Endothelial cell of umbilical vein (primary cell): ENCODE results near the gene NEK8. TPM values are rescaled to one million over a fixed set of nuclear protein-coding genes. Genes with fewer than 3 reads are reported as not detected.

Source experiments
- BruUV-seq: library from RNA; stranded (reverse); fragments of 400-500 nt; replicated peaks from 2 replicates; lab custom pipeline; 2021; lab: Mats Ljungman, UMichigan
- CTCF ChIA-PET: fragments of 300-600, 350-600 bp; sonication (Branson Sonifier 250); formaldehyde crosslinking; loops from one replicate; lab custom pipeline; 2021; ENCODE audit warnings: antibody characterized with exemption, inconsistent platforms; lab: Charles Lee
- POLR2A ChIA-PET: fragments of 300-600, 350-600 bp; sonication (Branson Sonifier 250); formaldehyde crosslinking; loops from one replicate; lab custom pipeline; 2021; ENCODE audit warnings: antibody characterized with exemption, inconsistent platforms; lab: Charles Lee
- DNase-seq: peaks from one replicate; pipeline ENCODE4 v3.0.0-alpha.2; 2011; ENCODE audit warnings: low read depth, low spot score
- FAIRE-seq: peaks from 2 replicates; lab custom pipeline; 2011; peaks lifted over from hg19 to GRCh38; lab: Jason Lieb, UNC
- H2AFZ ChIP-seq: 2 replicates; pipeline ENCODE4 v1.6.0; 2012; ENCODE audit warnings: low read depth, low read length, control low read depth, inconsistent platforms
- H3K27ac ChIP-seq: 2 replicates; pipeline ENCODE4 v1.5.1; 2011; ENCODE audit warnings: low read depth, mild to moderate bottlenecking, control low read depth, low read length, moderate library complexity; ENCODE audit not compliant: insufficient read depth
- H3K27me3 ChIP-seq, 2 experiments: 2 replicates each; pipeline versions ENCODE4 v1.6.0 to v1.6.1; 2011; ENCODE audit warnings: low read length in 2 of 2, mixed read lengths in 1 of 2; ENCODE audit not compliant: control insufficient read depth in 2 of 2, insufficient read depth in 2 of 2
- H3K36me3 ChIP-seq, 2 experiments: 2 replicates in 1 of 2; 3 replicates in 1 of 2; pipeline ENCODE4 v1.5.1; 2011; ENCODE audit warnings: low read length in 2 of 2, mild to moderate bottlenecking in 1 of 2, moderate library complexity in 1 of 2; ENCODE audit not compliant: control insufficient read depth in 2 of 2, insufficient read depth in 2 of 2; ENCODE audit errors: extremely low read depth in 1 of 2
- H3K4me1 ChIP-seq: 3 replicates; pipeline ENCODE4 v1.5.1; 2011; ENCODE audit warnings: mild to moderate bottlenecking, low read length; ENCODE audit not compliant: control insufficient read depth, insufficient read depth; ENCODE audit errors: extremely low read depth
- H3K4me2 ChIP-seq: 2 replicates; pipeline ENCODE4 v1.6.1; 2011; ENCODE audit warnings: low read length, control low read depth, mixed read lengths; ENCODE audit not compliant: insufficient read depth
- H3K4me3 ChIP-seq, 3 experiments: fragments of 200-600 bp in 1 of 3; sonication (generic), shearing (Covaris generic) in 1 of 3; replicated peaks in 1 of 3; 2 replicates each; pipeline ENCODE4 v1.5.1; 2011 to 2016; ENCODE audit warnings: control low read depth in 3 of 3, low read length in 3 of 3, mild to moderate bottlenecking in 2 of 3, inconsistent platforms in 1 of 3, low read depth in 1 of 3, moderate library complexity in 1 of 3; ENCODE audit not compliant: insufficient read depth in 1 of 3
- H3K79me2 ChIP-seq: 2 replicates; pipeline ENCODE4 v1.6.0; 2012; ENCODE audit warnings: low read length, inconsistent platforms; ENCODE audit not compliant: control insufficient read depth, insufficient read depth
- H3K9ac ChIP-seq: replicated peaks from 2 replicates; pipeline ENCODE3; 2011; ENCODE audit warnings: low read length, control low read depth; ENCODE audit not compliant: insufficient read depth; ENCODE audit errors: extremely low read depth
- H3K9me1 ChIP-seq: replicated peaks from 3 replicates; pipeline ENCODE4 v1.6.0; 2011; ENCODE audit warnings: mild to moderate bottlenecking, low read length; ENCODE audit not compliant: control insufficient read depth, insufficient read depth; ENCODE audit errors: extremely low read depth
- H3K9me3 ChIP-seq: replicated peaks from 2 replicates; pipeline ENCODE4 v1.5.1; 2012; ENCODE audit warnings: low read length, inconsistent platforms; ENCODE audit not compliant: control insufficient read depth, insufficient read depth
- H4K20me1 ChIP-seq: replicated peaks from 2 replicates; pipeline ENCODE3; 2011; ENCODE audit warnings: mild to moderate bottlenecking, low read length; ENCODE audit not compliant: control insufficient read depth, insufficient read depth; ENCODE audit errors: extremely low read depth
- CTCF ChIP-seq, 2 donors: IDR thresholded peaks; 1 replicate in 1 of 2; 2 replicates in 1 of 2; pipeline ENCODE4 v1.5.1; 2011; ENCODE audit warnings: low read length in 2 of 2, mild to moderate bottlenecking in 2 of 2, moderate library complexity in 2 of 2, control low read depth in 1 of 2, inconsistent platforms in 1 of 2, low read depth in 1 of 2; ENCODE audit not compliant: insufficient read depth in 1 of 2; ENCODE audit errors: extremely low read depth in 1 of 2
- EZH2 ChIP-seq: IDR thresholded peaks from 2 replicates; pipeline ENCODE4 v1.6.1; 2012; ENCODE audit warnings: borderline replicate concordance, low read depth, mild to moderate bottlenecking, moderate library complexity, low read length, inconsistent platforms; ENCODE audit not compliant: severe bottlenecking
- FOS ChIP-seq: IDR thresholded peaks from 2 replicates; pipeline ENCODE4 v1.6.1; 2011; ENCODE audit warnings: mild to moderate bottlenecking, low read length, moderate library complexity, borderline replicate concordance; ENCODE audit not compliant: insufficient read depth
- GATA2 ChIP-seq: IDR thresholded peaks from 2 replicates; pipeline ENCODE4 v1.7.0; 2011; ENCODE audit warnings: low read depth, mild to moderate bottlenecking, moderate library complexity, mixed read lengths, low read length; ENCODE audit not compliant: insufficient read length, insufficient read depth
- JUN ChIP-seq: IDR thresholded peaks from 2 replicates; pipeline ENCODE4 v1.6.1; 2011; ENCODE audit warnings: borderline replicate concordance, low read depth; ENCODE audit not compliant: insufficient read length, insufficient read depth
- MAX ChIP-seq: IDR thresholded peaks from 2 replicates; pipeline ENCODE4 v1.6.1; 2011; ENCODE audit not compliant: insufficient read depth, insufficient read length
- MYC ChIP-seq: IDR thresholded peaks from one replicate; pipeline ENCODE4 v1.6.1; 2011; ENCODE audit warnings: mild to moderate bottlenecking, low read depth, low read length
- POLR2A ChIP-seq: IDR thresholded peaks from 2 replicates; pipeline ENCODE4 v1.6.1; 2012; ENCODE audit warnings: low read depth, mild to moderate bottlenecking, control low read depth, low read length
- POLR2AphosphoS5 ChIP-seq: IDR thresholded peaks from 2 replicates; pipeline ENCODE4 v1.6.1; 2012; ENCODE audit warnings: low read depth, mild to moderate bottlenecking, control low read depth, low read length, moderate library complexity; ENCODE audit not compliant: insufficient read depth
- dilution Hi-C: fragments of 300-500 bp; cut with MboI; formaldehyde crosslinking; loops from one replicate; pipeline ENCODE4 v1.15.0; 2019; ENCODE audit warnings: low sequenced_read_pairs; ENCODE audit not compliant: extremely low pct_ligation_motif_present
- intact Hi-C: fragments of 100-400 bp; cut with micrococcal nuclease; formaldehyde crosslinking; loops from one replicate; pipeline ENCODE4 v1.10.0; 2022
- polyA plus RNA-seq, 4 experiments: library from polyadenylated mRNA; depleted of rRNA in 3 of 4; stranded (reverse) in 3 of 4; unstranded in 1 of 4; fragments of >200 nt; gene quantifications; 2 replicates each; pipeline versions ENCODE4 v1.2.1 to v1.2.3, GENCODE V29; 2011 to 2012; ENCODE audit warnings: missing spikeins in 1 of 4
- total RNA-seq: library from RNA; stranded (reverse); gene quantifications from 2 replicates; pipeline ENCODE4 v1.2.3, GENCODE V29; 2021

Gene NEK8
- total and polyA plus RNA-seq, 2 donors (not counting 3 experiments of a cell fraction or from before 2014, with no cell fraction given), result 3.1 to 3.2 TPM

- peaks cover 13 to 41% of the 10 kb centered on the region in 2 experiments for H3K36me3 ChIP-seq
- BruUV-seq, result no TSS peak
- DNase-seq, result no peak
- no peaks in the 10 kb centered on the region for H3K9me1 ChIP-seq
- TF ChIP-seq CTCF (IDR thresholded peaks at IDR 0.05; ENCODE audit: extremely low read depth in 1 of 2, insufficient read depth in 1 of 2, low read depth in 1 of 2, low read length in 2 of 2) (no peak), POLR2A (no peak), GATA2 (no peak), EZH2 (no peak), FOS (no peak), POLR2AphosphoS5 (no peak), JUN (no peak), MYC (no peak), MAX (no peak)
- H3K4me1 ChIP-seq, result no peaks in the 10 kb centered on the region
- H3K79me2 ChIP-seq, result no peaks in the 10 kb centered on the region
- no peaks in the 10 kb centered on the region for H3K9me3 ChIP-seq
- H3K4me3 ChIP-seq, result no peak overlapping the region
- no peak for FAIRE-seq
- no peaks in the 10 kb centered on the region for H3K27me3 ChIP-seq
- H4K20me1 ChIP-seq, result no peaks in the 10 kb centered on the region
- intact Hi-C loops (no loop called here), dilution Hi-C loops (no loop called here)
- H2AFZ ChIP-seq, result no peak overlapping the region
- no peak overlapping the region for H3K4me2 ChIP-seq
- CTCF ChIA-PET, result interaction anchor here (1.9 kb wide), 1 partner anchor 58 kb away, joined by 6 read pairs; no protein-coding TSS in a partner anchor
- H3K9ac ChIP-seq, result no peak overlapping the region
- no peak overlapping the region for H3K27ac ChIP-seq
- POLR2A ChIA-PET, result no interaction called here
Observed at GRCh38 chr17:28705074-28705659, 23.4 kb upstream of the NEK8 start.
